ENCODE results near the gene IPO4. TPM values are rescaled to one million over a fixed set of nuclear protein-coding genes. Genes with fewer than 3 reads are reported as not detected.

Gene IPO4
- total and polyA plus RNA-seq, 7 donors = 3.0 to 37.1 (median 12.8) TPM

DNA sequence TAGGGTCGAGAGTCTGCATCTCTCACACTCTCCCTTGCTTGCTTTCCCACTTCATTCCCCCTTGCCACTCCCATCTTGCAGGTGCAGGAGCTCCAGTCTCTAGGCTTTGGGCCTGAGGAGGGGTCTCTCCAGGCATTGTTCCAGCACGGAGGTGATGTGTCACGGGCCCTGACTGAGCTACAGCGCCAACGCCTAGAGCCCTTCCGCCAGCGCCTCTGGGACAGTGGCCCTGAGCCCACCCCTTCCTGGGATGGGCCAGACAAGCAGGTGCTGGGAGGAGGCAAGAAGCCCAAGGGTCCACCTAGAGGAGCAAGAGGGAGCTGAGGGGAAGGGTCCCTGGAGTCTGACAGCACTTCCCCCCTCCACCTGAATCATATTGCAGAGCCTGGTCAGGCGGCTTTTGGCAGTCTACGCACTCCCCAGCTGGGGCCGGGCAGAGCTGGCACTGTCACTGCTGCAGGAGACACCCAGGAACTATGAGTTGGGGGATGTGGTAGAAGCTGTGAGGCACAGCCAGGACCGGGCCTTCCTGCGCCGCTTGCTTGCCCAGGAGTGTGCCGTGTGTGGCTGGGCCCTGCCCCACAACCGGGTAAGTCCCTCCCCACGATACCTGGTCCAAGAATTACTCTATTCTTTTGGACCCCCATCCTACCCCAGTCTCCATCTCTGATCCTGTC lies 37.1 kb downstream of the IPO4 start:
- intact Hi-C loops (cut with DNase I) = no loop called here
- WGBS, 2 donors = 94 to 98% methylated on average over 16 of the region's 16 CpGs
- Histone ChIP-seq H3K36me3 (peaks cover 38 to 76% (median 62%) of the 10 kb centered on the region in 4 donors), H3K27me3 (no peaks in the 10 kb centered on the region), H3K4me3 (no peak overlapping the region), H3K9me3 (no peaks in the 10 kb centered on the region), H3K27ac (no peak overlapping the region), H3K4me1 (peaks cover 0 to 24% (median 19%) of the 10 kb centered on the region in 4 donors)
- no peak for DNase-seq
- no peak for TF ChIP-seq EP300 (IDR thresholded peaks at IDR 0.05)
- TF ChIP-seq, protein P1, sequence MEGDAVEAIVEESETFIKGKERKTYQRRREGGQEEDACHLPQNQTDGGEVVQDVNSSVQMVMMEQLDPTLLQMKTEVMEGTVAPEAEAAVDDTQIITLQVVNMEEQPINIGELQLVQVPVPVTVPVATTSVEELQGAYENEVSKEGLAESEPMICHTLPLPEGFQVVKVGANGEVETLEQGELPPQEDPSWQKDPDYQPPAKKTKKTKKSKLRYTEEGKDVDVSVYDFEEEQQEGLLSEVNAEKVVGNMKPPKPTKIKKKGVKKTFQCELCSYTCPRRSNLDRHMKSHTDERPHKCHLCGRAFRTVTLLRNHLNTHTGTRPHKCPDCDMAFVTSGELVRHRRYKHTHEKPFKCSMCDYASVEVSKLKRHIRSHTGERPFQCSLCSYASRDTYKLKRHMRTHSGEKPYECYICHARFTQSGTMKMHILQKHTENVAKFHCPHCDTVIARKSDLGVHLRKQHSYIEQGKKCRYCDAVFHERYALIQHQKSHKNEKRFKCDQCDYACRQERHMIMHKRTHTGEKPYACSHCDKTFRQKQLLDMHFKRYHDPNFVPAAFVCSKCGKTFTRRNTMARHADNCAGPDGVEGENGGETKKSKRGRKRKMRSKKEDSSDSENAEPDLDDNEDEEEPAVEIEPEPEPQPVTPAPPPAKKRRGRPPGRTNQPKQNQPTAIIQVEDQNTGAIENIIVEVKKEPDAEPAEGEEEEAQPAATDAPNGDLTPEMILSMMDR (IDR thresholded peaks at IDR 0.05) = no peak
- TF ChIP-seq POLR2AphosphoS5 (IDR thresholded peaks at IDR 0.05) = no peak
- no peak for TF ChIP-seq POLR2A (IDR thresholded peaks at IDR 0.05)

DNA sequence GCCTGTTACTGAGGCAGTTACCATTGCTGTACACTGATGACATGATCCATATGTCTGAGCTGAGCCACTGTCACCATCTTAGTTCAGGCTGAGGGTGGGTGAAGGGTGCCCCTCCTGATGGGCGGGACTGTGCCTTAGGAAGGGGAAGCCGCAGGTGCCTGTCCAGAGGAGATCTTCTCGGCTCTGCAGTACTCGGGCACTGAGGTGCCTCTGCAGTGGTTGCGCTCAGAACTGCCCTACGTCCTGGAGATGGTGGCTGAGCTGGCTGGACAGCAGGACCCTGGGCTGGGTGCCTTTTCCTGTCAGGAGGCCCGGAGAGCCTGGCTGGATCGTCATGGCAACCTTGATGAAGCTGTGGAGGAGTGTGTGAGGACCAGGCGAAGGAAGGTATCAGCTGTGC lies 37.6 kb downstream of the IPO4 start:
- no peaks in the 10 kb centered on the region for H3K9me3 ChIP-seq
- intact Hi-C loops (cut with DNase I) = no loop called here
- H3K36me3 ChIP-seq = peaks cover 32 to 70% (median 56%) of the 10 kb centered on the region in 4 donors
- 92% methylated on average over 9 of the region's 9 CpGs for WGBS, 2 donors
- no peak for DNase-seq
- H3K4me1 ChIP-seq = peaks cover 0 to 26% (median 21%) of the 10 kb centered on the region in 4 donors
- TF ChIP-seq EP300 (IDR thresholded peaks at IDR 0.05) = no peak
- TF ChIP-seq POLR2AphosphoS5 (IDR thresholded peaks at IDR 0.05) = no peak
- no peak for TF ChIP-seq POLR2A (IDR thresholded peaks at IDR 0.05)
- TF ChIP-seq, protein P1 (IDR thresholded peaks at IDR 0.05) = no peak
- no peak overlapping the region for H3K4me3 ChIP-seq
- no peaks in the 10 kb centered on the region for H3K27me3 ChIP-seq
- no peak overlapping the region for H3K27ac ChIP-seq

DNA sequence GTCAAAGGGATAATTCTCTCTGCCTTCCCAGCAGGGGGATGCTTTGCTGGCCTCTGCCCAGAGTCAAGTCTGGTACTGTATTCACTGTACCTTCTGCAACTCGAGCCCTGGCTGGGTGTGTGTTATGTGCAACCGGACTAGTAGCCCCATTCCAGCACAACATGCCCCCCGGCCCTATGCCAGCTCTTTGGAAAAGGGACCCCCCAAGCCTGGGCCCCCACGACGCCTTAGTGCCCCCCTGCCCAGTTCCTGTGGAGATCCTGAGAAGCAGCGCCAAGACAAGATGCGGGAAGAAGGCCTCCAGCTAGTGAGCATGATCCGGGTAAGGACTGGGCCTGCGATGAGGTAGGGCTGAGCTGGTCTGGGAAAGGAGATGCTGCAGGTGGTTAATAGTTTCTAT lies 38.0 kb downstream of the IPO4 start:
- peaks cover 28 to 66% (median 52%) of the 10 kb centered on the region in 4 donors for H3K36me3 ChIP-seq
- intact Hi-C loops (cut with DNase I) = no loop called here

DNA sequence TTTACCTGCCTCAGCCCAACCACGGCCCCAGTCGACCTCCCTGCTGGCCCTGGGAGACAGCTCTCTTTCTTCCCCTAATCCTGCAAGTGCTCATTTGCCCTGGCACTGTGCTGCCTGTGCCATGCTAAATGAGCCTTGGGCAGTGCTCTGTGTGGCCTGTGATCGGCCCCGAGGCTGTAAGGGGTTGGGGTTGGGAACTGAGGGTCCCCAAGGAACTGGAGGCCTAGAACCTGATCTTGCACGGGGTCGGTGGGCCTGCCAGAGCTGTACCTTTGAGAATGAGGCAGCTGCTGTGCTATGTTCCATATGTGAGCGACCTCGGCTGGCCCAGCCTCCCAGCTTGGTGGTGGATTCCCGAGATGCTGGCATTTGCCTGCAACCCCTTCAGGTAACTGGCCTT lies 38.6 kb downstream of the IPO4 start:
- Histone ChIP-seq H3K27me3 (no peaks in the 10 kb centered on the region), H3K4me3 (no peak overlapping the region), H3K27ac (no peak overlapping the region), H3K9me3 (no peaks in the 10 kb centered on the region), H3K36me3 (peaks cover 23 to 61% (median 47%) of the 10 kb centered on the region in 4 donors), H3K4me1 (peaks cover 0 to 35% (median 30%) of the 10 kb centered on the region in 4 donors)
- intact Hi-C loops (cut with DNase I) = no loop called here
- TF ChIP-seq EP300 (IDR thresholded peaks at IDR 0.05) (no peak), POLR2AphosphoS5 (IDR thresholded peaks at IDR 0.05) (no peak), POLR2A (IDR thresholded peaks at IDR 0.05) (no peak)
- TF ChIP-seq, protein P1 (IDR thresholded peaks at IDR 0.05) = no peak
- no peak for DNase-seq
- 93 to 94% methylated on average over 9 of the region's 9 CpGs for WGBS, 2 donors

More for the DNA sequence above, 38.0 kb downstream of the IPO4 start:
- Histone ChIP-seq H3K27ac (no peak overlapping the region), H3K27me3 (no peaks in the 10 kb centered on the region), H3K9me3 (no peaks in the 10 kb centered on the region), H3K4me1 (peaks cover 0 to 30% (median 25%) of the 10 kb centered on the region in 4 donors), H3K4me3 (no peak overlapping the region)
- DNase-seq = no peak
- TF ChIP-seq POLR2AphosphoS5 (IDR thresholded peaks at IDR 0.05) (no peak), EP300 (IDR thresholded peaks at IDR 0.05) (no peak), POLR2A (IDR thresholded peaks at IDR 0.05) (no peak)
- TF ChIP-seq, protein P1 (IDR thresholded peaks at IDR 0.05) = no peak
- WGBS, 2 donors = 94 to 97% methylated on average over 9 of the region's 9 CpGs
